ENCODE data around the gene ANKLE1.

GRCh38 chr19:17289489-17289888 lies 7.8 kb downstream of the ANKLE1 start:
- TF ChIP-seq CTCF (IDR thresholded peaks at IDR 0.05; ENCODE audit: low read length) (no peak), EZH2 (IDR thresholded peaks at IDR 0.05; ENCODE audit: borderline replicate concordance, low read length) (no peak)

Data from OCI-LY1 (cell line).